ENCODE data around the gene ATP5PD.

The ATP5PD gene

DNA sequence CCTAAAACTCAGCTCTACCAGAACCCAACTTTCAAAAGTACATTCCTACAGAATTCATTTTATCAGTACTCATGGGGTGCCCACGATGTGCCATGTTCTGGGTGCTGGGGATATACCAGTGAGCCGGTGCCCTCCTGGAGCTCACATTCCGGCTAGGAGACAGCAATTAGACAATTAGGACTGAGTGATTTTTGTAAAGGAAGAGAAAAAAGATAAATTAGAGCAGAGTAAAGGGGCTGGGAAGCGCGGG lies 34.7 kb downstream of the ATP5PD start:
- H3K4me1 ChIP-seq (ENCODE audit: insufficient read depth, low read length, severe bottlenecking), result peaks cover 20% of the 10 kb centered on the region
- H3K4me3 ChIP-seq (ENCODE audit: low read depth, low read length, poor library complexity, severe bottlenecking), result peak overlapping the region; percentile 91
- peaks cover 8% of the 10 kb centered on the region; the same call in 1 of the 2 replicates for H3K79me2 ChIP-seq (ENCODE audit: insufficient read depth, low read length)
- TF ChIP-seq, protein P1, sequence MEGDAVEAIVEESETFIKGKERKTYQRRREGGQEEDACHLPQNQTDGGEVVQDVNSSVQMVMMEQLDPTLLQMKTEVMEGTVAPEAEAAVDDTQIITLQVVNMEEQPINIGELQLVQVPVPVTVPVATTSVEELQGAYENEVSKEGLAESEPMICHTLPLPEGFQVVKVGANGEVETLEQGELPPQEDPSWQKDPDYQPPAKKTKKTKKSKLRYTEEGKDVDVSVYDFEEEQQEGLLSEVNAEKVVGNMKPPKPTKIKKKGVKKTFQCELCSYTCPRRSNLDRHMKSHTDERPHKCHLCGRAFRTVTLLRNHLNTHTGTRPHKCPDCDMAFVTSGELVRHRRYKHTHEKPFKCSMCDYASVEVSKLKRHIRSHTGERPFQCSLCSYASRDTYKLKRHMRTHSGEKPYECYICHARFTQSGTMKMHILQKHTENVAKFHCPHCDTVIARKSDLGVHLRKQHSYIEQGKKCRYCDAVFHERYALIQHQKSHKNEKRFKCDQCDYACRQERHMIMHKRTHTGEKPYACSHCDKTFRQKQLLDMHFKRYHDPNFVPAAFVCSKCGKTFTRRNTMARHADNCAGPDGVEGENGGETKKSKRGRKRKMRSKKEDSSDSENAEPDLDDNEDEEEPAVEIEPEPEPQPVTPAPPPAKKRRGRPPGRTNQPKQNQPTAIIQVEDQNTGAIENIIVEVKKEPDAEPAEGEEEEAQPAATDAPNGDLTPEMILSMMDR (IDR thresholded peaks at IDR 0.05; ENCODE audit: low read length), result no peak
- TF ChIP-seq EZH2 (IDR thresholded peaks at IDR 0.05; ENCODE audit: borderline replicate concordance, low read length), result no peak
- H3K9ac ChIP-seq (ENCODE audit: low read length), result peak overlapping the region; percentile 87
- no peaks in the 10 kb centered on the region for H4K20me1 ChIP-seq (ENCODE audit: insufficient read depth, low read length)
- H3K4me2 ChIP-seq (ENCODE audit: low read length), result peak overlapping the region; percentile 96
- H3K9me3 ChIP-seq (ENCODE audit: low read length), result no peaks in the 10 kb centered on the region
- H2AFZ ChIP-seq (ENCODE audit: low read length), result peak overlapping the region; percentile 99
- H3K27ac ChIP-seq (ENCODE audit: low read depth, low read length, poor library complexity, severe bottlenecking), result no peak overlapping the region
- peaks cover 9% of the 10 kb centered on the region; the same call in 1 of the 2 replicates for H3K36me3 ChIP-seq (ENCODE audit: insufficient read depth, low read length)
- H3K9me2 ChIP-seq (ENCODE audit: low read depth, low read length), result no peaks in the 10 kb centered on the region
- H3F3A ChIP-seq (ENCODE audit: insufficient read depth, low read length), result no peaks in the 10 kb centered on the region
- no peaks in the 10 kb centered on the region for H3K27me3 ChIP-seq (ENCODE audit: insufficient read depth, low read length)

DNA sequence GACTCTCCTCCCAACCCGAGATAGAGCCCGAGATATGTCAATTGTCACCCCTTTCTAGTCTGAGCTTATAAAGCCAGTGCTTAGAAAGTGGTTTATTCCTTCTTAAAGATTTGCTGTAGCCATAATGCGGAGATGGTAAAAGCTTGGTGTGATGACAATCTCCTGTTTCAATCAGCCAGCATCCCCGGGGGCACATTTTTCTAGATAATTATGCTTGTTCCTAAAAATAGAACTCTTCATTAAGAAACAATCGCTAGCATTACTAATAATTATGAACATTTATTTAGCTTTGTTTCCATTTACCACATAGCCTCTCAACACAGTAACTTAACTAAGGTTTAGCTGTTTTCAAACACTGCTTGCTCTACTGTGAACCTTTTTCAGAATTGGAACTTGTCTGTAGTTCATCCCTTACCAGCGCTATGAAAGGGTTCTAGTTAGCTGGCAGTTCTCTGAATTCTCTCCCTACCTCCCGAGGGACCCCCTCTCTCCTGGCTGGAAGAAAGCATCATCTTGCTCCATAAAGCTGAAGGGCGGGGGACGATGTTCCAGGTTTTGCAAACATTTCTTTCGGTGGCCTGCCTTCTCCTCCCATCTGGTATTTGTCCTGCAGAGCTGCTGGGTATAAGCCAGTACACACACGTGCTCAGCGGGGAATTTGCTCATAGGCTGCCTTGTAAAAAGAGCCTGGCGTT lies 35.2 kb downstream of the ATP5PD start:
- TF ChIP-seq, protein P1 (IDR thresholded peaks at IDR 0.05; ENCODE audit: low read length), result no peak
- TF ChIP-seq EZH2 (IDR thresholded peaks at IDR 0.05; ENCODE audit: borderline replicate concordance, low read length), result no peak
- no peaks in the 10 kb centered on the region for H3F3A ChIP-seq (ENCODE audit: insufficient read depth, low read length)
- peak overlapping the region; percentile 99 for H2AFZ ChIP-seq (ENCODE audit: low read length)
- peak overlapping the region; percentile 87 for H3K9ac ChIP-seq (ENCODE audit: low read length)
- H3K4me3 ChIP-seq (ENCODE audit: low read depth, low read length, poor library complexity, severe bottlenecking), result peak overlapping the region; percentile 91
- peaks cover 8% of the 10 kb centered on the region; the same call in 1 of the 2 replicates for H3K79me2 ChIP-seq (ENCODE audit: insufficient read depth, low read length)
- H3K27me3 ChIP-seq (ENCODE audit: insufficient read depth, low read length), result no peaks in the 10 kb centered on the region
- H3K36me3 ChIP-seq (ENCODE audit: insufficient read depth, low read length), result peaks cover 4% of the 10 kb centered on the region; the same call in 1 of the 2 replicates
- H3K4me2 ChIP-seq (ENCODE audit: low read length), result peak overlapping the region; percentile 96
- H3K9me3 ChIP-seq (ENCODE audit: low read length), result no peaks in the 10 kb centered on the region
- H3K4me1 ChIP-seq (ENCODE audit: insufficient read depth, low read length, severe bottlenecking), result peaks cover 20% of the 10 kb centered on the region
- H3K9me2 ChIP-seq (ENCODE audit: low read depth, low read length), result no peaks in the 10 kb centered on the region
- H4K20me1 ChIP-seq (ENCODE audit: insufficient read depth, low read length), result no peaks in the 10 kb centered on the region
- H3K27ac ChIP-seq (ENCODE audit: low read depth, low read length, poor library complexity, severe bottlenecking), result no peak overlapping the region

DNA sequence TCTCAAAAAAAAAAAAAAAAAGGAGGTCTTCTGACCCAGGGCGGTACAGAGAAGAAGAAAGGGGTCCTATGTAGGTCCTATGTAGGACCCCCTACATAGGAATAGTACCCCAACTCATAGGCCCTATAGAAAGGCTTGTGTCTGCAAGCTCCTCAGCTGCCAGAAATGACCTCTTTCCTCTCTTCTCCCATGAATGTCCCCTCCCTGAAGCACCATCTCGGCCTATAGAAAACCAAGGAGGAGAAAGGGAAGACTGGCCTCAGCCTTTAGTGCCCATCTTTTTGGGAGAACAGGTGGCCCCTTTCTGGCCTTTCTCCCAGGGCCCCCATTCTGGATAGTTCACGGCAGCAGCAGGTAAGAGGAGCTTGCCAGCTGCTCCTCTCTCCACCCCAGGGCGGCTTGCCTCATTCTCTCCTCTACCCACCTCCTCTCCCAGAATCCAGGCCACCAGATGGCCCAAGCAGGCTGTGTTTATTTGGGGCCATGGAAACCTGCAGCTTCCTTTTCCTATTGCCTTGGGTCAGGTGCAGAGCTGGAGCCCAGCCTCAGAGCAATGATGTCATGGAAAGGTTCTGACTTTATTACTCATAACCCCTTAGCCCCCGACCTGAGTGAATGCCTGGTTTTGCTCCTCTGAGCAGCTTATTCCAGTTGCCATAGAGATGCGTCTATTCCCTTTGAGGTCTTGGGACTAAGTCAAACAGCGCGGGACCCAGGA lies 35.9 kb downstream of the ATP5PD start:
- Histone ChIP-seq H3K9me2 (ENCODE audit: low read depth, low read length) (no peaks in the 10 kb centered on the region), H3K79me2 (ENCODE audit: insufficient read depth, low read length) (peaks cover 8% of the 10 kb centered on the region; the same call in 1 of the 2 replicates), H4K20me1 (ENCODE audit: insufficient read depth, low read length) (no peaks in the 10 kb centered on the region), H3K4me3 (ENCODE audit: low read depth, low read length, poor library complexity, severe bottlenecking) (no peak overlapping the region), H2AFZ (ENCODE audit: low read length) (no peak overlapping the region), H3K36me3 (ENCODE audit: insufficient read depth, low read length) (no peaks in the 10 kb centered on the region), H3K4me1 (ENCODE audit: insufficient read depth, low read length, severe bottlenecking) (peaks cover 20% of the 10 kb centered on the region), H3K27me3 (ENCODE audit: insufficient read depth, low read length) (no peaks in the 10 kb centered on the region), H3K9me3 (ENCODE audit: low read length) (no peaks in the 10 kb centered on the region), H3K4me2 (ENCODE audit: low read length) (no peak overlapping the region), H3K9ac (ENCODE audit: low read length) (no peak overlapping the region), H3F3A (ENCODE audit: insufficient read depth, low read length) (no peaks in the 10 kb centered on the region), H3K27ac (ENCODE audit: low read depth, low read length, poor library complexity, severe bottlenecking) (no peak overlapping the region)
- TF ChIP-seq, protein P1 (IDR thresholded peaks at IDR 0.05; ENCODE audit: low read length), result no peak
- TF ChIP-seq EZH2 (IDR thresholded peaks at IDR 0.05; ENCODE audit: borderline replicate concordance, low read length), result no peak

All from OCI-LY1 (cell line).